Progenitor cell of endocrine pancreas (in vitro differentiated cells): ENCODE data around the gene CUL2. TPM values are rescaled to one million over a fixed set of nuclear protein-coding genes. Genes with fewer than 3 reads are reported as not detected.
A peak's percentile ranks its signal among the peaks of the same experiment; 100 is the strongest.

Experiments
- DNase-seq: peaks from one replicate; pipeline ENCODE4 v3.0.0; 2021; ENCODE audit warnings: low spot score; ENCODE audit not compliant: unreplicated experiment
- H3K27ac Mint-ChIP-seq: 2 replicates; pipeline ENCODE4 v1.8.0; 2021; ENCODE audit warnings: mild to moderate bottlenecking, moderate library complexity, mixed read lengths
- H3K27me3 Mint-ChIP-seq: 2 replicates; pipeline ENCODE4 v1.8.0; 2021; ENCODE audit warnings: mixed read lengths
- H3K36me3 Mint-ChIP-seq: 2 replicates; pipeline ENCODE4 v1.8.0; 2022; ENCODE audit warnings: mixed read lengths; ENCODE audit not compliant: insufficient read depth
- H3K4me1 Mint-ChIP-seq: 2 replicates; pipeline ENCODE4 v1.8.0; 2021; ENCODE audit warnings: low read depth, mixed read lengths
- H3K4me3 Mint-ChIP-seq: 2 replicates; pipeline ENCODE4 v1.8.0; 2021; ENCODE audit warnings: low read depth, mild to moderate bottlenecking, moderate library complexity, mixed read lengths
- H3K9me3 Mint-ChIP-seq: 2 replicates; pipeline ENCODE4 v1.8.0; 2021; ENCODE audit warnings: low read depth, mixed read lengths
- total RNA-seq: library from RNA; stranded (reverse); gene quantifications from 2 replicates; pipeline ENCODE4 v1.2.1, GENCODE V29; 2021
- TF ChIP-seq, protein P1 (sequence below): fragments of 200-600 bp; sonication (generic); IDR thresholded peaks from one replicate; pipeline ENCODE4 v1.5.0; 2021; ENCODE audit warnings: antibody characterized with exemption, mild to moderate bottlenecking; ENCODE audit not compliant: unreplicated experiment

CUL2 gene
- total RNA-seq, 1 donor from 2014 or later, result 36.2 TPM

DNA sequence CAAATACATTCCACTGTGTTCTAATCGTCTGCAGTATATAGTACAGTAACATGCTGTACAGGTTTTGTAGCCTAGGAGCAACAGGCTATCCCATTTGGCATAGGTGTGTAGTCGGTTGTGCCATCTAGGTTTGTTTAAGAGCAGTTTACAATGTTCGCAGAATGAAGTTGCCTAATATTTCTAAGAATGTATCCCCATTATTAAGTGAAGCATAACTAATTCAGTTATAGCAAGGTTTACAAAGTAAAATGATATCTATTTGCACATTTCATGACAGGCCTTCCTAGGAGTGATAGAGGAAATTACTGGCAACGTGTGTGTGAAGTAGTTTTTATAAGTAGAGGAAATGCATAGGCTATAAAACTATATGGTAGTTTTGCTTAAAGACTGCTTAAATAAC lies 40.5 kb upstream of the CUL2 start:
- no peak overlapping the region for H3K27ac Mint-ChIP-seq
- no peaks in the 10 kb centered on the region for H3K27me3 Mint-ChIP-seq
- DNase-seq, result no peak
- H3K4me1 Mint-ChIP-seq, result peaks cover 8% of the 10 kb centered on the region
- peaks cover 2% of the 10 kb centered on the region for H3K36me3 Mint-ChIP-seq
- TF ChIP-seq, protein P1, sequence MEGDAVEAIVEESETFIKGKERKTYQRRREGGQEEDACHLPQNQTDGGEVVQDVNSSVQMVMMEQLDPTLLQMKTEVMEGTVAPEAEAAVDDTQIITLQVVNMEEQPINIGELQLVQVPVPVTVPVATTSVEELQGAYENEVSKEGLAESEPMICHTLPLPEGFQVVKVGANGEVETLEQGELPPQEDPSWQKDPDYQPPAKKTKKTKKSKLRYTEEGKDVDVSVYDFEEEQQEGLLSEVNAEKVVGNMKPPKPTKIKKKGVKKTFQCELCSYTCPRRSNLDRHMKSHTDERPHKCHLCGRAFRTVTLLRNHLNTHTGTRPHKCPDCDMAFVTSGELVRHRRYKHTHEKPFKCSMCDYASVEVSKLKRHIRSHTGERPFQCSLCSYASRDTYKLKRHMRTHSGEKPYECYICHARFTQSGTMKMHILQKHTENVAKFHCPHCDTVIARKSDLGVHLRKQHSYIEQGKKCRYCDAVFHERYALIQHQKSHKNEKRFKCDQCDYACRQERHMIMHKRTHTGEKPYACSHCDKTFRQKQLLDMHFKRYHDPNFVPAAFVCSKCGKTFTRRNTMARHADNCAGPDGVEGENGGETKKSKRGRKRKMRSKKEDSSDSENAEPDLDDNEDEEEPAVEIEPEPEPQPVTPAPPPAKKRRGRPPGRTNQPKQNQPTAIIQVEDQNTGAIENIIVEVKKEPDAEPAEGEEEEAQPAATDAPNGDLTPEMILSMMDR, result no peak
- no peak overlapping the region for H3K4me3 Mint-ChIP-seq
- H3K9me3 Mint-ChIP-seq, result no peaks in the 10 kb centered on the region

DNA sequence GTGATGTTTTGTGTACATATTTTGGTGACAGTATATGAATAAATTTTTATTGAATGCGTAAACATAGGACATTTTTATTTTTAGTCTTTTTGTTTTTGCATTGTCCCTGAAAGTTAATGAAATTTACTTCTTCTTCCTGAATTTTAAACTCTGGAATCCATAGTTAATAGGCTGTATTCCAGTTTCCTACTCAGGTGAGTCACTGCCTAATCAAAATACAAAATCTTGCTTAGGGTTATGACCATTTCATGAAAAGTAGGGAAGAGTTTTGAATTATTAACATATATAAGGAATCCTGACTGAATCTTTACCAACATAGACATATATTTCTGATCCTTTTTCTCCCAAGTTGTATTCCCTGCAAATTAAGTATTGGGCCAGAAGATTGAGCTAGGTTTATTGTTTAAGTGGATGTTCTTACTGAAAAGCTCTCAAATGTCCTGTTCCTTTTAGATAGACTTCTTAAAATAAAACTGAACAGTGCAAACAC lies 39.1 kb upstream of the CUL2 start:
- no peak for DNase-seq
- no peaks in the 10 kb centered on the region for H3K9me3 Mint-ChIP-seq
- H3K4me3 Mint-ChIP-seq, result peak overlapping the region; percentile 91
- no peak overlapping the region for H3K27ac Mint-ChIP-seq
- TF ChIP-seq, protein P1, result no peak
- H3K4me1 Mint-ChIP-seq, result peaks cover 8% of the 10 kb centered on the region
- no peaks in the 10 kb centered on the region for H3K27me3 Mint-ChIP-seq
- peaks cover 2% of the 10 kb centered on the region for H3K36me3 Mint-ChIP-seq

DNA sequence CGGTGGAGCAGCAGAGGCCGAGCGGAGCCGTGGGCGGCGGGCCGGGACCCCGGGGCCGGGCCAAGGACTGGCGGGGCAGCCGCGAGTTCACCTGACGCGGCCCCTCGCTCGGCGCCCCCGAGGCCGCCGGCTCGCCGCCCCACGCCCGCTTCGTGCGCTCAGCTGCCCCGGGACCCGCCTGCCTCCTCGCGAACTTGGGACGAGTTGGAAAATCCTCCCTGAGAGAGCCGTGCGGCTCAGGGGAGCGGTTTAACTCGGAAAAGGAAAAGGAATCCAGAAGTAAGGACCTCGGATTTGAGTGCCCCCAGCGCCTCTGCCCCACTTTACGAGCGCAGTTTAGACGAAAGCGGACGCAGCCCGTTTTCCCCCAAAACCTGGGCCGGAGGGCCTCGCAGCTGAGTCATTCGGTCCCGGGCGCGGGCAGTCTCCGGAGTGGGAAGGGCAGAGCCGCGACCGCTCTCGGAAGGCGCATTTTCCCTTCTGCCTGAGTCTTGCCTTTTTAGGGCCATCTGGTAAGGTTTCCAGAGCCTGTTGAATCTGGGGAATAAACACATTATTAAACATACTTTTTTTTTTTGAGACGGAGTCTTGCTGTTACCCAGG lies 37.2 kb upstream of the CUL2 start:
- TF ChIP-seq, protein P1, result no peak
- Mint-ChIP-seq H3K36me3 (peaks cover 2% of the 10 kb centered on the region), H3K4me1 (peaks cover 8% of the 10 kb centered on the region), H3K4me3 (peak overlapping the region; percentile 91), H3K27me3 (no peaks in the 10 kb centered on the region), H3K27ac (peak overlapping the region; percentile 99), H3K9me3 (no peaks in the 10 kb centered on the region)
- peak; percentile 36 for DNase-seq

DNA sequence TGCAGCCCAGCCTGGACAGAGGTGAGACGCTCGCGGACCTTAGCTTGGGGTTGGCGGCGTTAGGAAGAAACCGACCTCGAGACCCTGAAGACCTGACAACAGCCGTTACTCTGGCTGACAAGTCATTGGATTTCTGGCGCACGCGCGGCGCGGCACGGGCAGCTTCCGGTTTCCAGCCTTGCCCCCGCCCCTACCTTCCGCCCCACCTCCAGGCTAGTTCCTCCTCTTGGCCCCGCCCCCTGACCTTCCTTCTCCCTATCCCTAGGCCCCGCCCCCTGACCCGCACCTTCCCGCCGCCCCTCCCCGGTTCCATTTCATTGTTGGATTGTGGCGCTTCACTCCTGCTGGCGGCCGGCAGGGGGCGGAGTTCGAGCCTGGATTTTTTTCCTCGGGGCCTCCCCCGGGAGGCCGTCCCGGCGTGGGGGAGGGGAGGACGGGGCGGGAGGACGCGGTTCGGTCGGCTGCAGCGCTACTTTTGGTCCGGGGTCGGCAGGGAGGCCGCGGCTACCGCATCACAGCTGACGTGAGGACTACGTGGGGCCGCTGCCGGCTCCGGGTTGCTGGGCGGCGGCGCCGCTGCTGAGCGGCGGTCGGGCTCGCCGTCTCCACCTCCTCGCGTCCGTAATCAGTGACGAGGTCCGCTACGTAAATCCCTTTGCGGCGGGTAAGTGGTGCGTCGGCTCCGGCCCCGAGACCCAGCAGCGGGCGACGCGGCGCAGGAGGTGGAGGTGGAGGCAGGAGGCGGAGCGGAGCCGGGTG lies 36.6 kb upstream of the CUL2 start, which contains the start of gene CREM:
TSS of gene CREM (plus strand) at position 317 of the 759 bp plus-strand sequence. CDS start 10,990 bp downstream, outside the sequence.
- Mint-ChIP-seq H3K27ac (peak within 1 kb of the TSS; percentile 99), H3K36me3 (peaks cover 2% of the 10 kb centered on the region), H3K9me3 (no peaks in the 10 kb centered on the region), H3K4me3 (peak within 1 kb of the TSS; percentile 91), H3K27me3 (no peaks in the 10 kb centered on the region), H3K4me1 (peaks cover 8% of the 10 kb centered on the region)
- DNase-seq, result peak; percentile 98
- TF ChIP-seq, protein P1, result peak; percentile 94

DNA sequence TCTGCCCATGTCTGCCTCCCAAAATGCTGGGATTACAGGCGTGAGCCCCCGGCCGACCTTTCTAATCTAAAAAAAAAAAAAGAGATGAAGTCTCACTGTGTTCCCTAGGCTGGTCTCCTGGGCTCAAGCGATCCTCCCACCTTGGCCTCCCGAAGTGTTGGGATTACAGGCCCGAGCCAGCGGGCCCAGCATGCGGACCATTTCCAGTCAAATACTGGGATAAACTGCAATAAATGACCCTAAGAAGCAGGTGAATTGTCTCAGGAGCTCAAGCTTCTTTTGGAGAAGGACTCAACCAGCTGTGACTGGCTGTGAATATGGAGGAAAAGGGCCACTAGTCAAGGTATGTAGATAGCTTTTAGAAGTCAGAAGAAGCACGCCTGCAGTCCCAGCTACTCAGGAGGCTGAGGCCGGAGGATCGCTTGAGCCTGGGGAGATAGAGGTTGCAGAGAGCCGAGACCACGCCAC lies 36.0 kb upstream of the CUL2 start:
- Mint-ChIP-seq H3K9me3 (no peaks in the 10 kb centered on the region), H3K4me1 (peaks cover 8% of the 10 kb centered on the region), H3K4me3 (peak overlapping the region; percentile 91), H3K36me3 (peaks cover 2% of the 10 kb centered on the region), H3K27ac (peak overlapping the region; percentile 98), H3K27me3 (no peaks in the 10 kb centered on the region)
- DNase-seq, result no peak
- TF ChIP-seq, protein P1, result no peak
